OCI-LY1 (cell line): ENCODE measurements around the gene TESK2.

Source experiments
- H2AFZ ChIP-seq: fragments of 200-600 bp; sonication (generic), shearing (Covaris generic); 2 replicates; pipeline ENCODE4 v1.6.0; 2014; ENCODE audit warnings: antibody characterized with exemption, mild to moderate bottlenecking, low read length
- H3F3A ChIP-seq: fragments of 200-600 bp; sonication (generic), shearing (Covaris generic); 2 replicates; pipeline ENCODE4 v1.6.0; 2014; ENCODE audit warnings: mild to moderate bottlenecking, antibody characterized with exemption, low read length, moderate library complexity; ENCODE audit not compliant: insufficient read depth
- H3K27ac ChIP-seq: fragments of 200-600 bp; sonication (generic); 2 replicates; pipeline ENCODE4 v1.5.1; 2014; ENCODE audit warnings: low read length, mixed run types, mild to moderate bottlenecking, low read depth; ENCODE audit not compliant: poor library complexity, severe bottlenecking
- H3K27me3 ChIP-seq: fragments of 200-600 bp; sonication (generic); 2 replicates; pipeline ENCODE4 v1.6.0; 2014; ENCODE audit warnings: antibody characterized with exemption, mild to moderate bottlenecking, low read length, moderate library complexity; ENCODE audit not compliant: insufficient read depth
- H3K36me3 ChIP-seq: fragments of 200-600 bp; sonication (generic); 2 replicates; pipeline ENCODE4 v1.6.1; 2014; ENCODE audit warnings: mild to moderate bottlenecking, antibody characterized with exemption, low read length, moderate library complexity, mixed read lengths; ENCODE audit not compliant: insufficient read depth
- H3K4me1 ChIP-seq: fragments of 200-600 bp; sonication (generic); 2 replicates; pipeline ENCODE4 v1.5.1; 2014; ENCODE audit warnings: mild to moderate bottlenecking, low read length, moderate library complexity; ENCODE audit not compliant: insufficient read depth, severe bottlenecking
- H3K4me2 ChIP-seq: fragments of 200-600 bp; sonication (generic), shearing (Covaris generic); 2 replicates; pipeline ENCODE4 v1.6.1; 2014; ENCODE audit warnings: low read length
- H3K4me3 ChIP-seq: fragments of 200-600 bp; sonication (generic); 2 replicates; pipeline ENCODE4 v1.5.1; 2014; ENCODE audit warnings: low read length, low read depth, mild to moderate bottlenecking, mixed read lengths; ENCODE audit not compliant: poor library complexity, severe bottlenecking
- H3K79me2 ChIP-seq: fragments of 200-600 bp; shearing (Covaris generic); 2 replicates; pipeline ENCODE4 v1.6.1; 2016; ENCODE audit warnings: mixed run types, low read length, mixed read lengths; ENCODE audit not compliant: insufficient read depth
- H3K9ac ChIP-seq: fragments of 200-600 bp; sonication (generic), shearing (Covaris generic); 2 replicates; pipeline ENCODE4 v1.6.1; 2014; ENCODE audit warnings: mild to moderate bottlenecking, low read length, mixed read lengths
- H3K9me2 ChIP-seq: fragments of 200-600 bp; sonication (generic), shearing (Covaris generic); 2 replicates; pipeline ENCODE4 v1.6.1; 2014; ENCODE audit warnings: low read depth, mild to moderate bottlenecking, low read length, mixed read lengths
- H3K9me3 ChIP-seq: fragments of 200-600 bp; shearing (Covaris generic); 2 replicates; pipeline ENCODE4 v1.6.1; 2014; ENCODE audit warnings: low read length, mixed read lengths
- H4K20me1 ChIP-seq: fragments of 200-600 bp; sonication (generic), shearing (Covaris generic); 2 replicates; pipeline ENCODE4 v1.6.0; 2016; ENCODE audit warnings: mild to moderate bottlenecking, low read length; ENCODE audit not compliant: insufficient read depth
- EZH2 ChIP-seq: fragments of 200-600 bp; sonication (generic), shearing (Covaris generic); IDR thresholded peaks from 2 replicates; pipeline ENCODE4 v1.8.0; 2017; ENCODE audit warnings: borderline replicate concordance, mixed run types, mild to moderate bottlenecking, antibody characterized with exemption, low read length, moderate library complexity, mixed read lengths
- TF ChIP-seq, protein P1 (sequence below): fragments of 200-600 bp; sonication (generic), shearing (Covaris generic); IDR thresholded peaks from 2 replicates; pipeline ENCODE4 v1.5.1; 2017; ENCODE audit warnings: mild to moderate bottlenecking, antibody characterized with exemption, low read length, moderate library complexity, mixed read lengths

Gene TESK2

DNA sequence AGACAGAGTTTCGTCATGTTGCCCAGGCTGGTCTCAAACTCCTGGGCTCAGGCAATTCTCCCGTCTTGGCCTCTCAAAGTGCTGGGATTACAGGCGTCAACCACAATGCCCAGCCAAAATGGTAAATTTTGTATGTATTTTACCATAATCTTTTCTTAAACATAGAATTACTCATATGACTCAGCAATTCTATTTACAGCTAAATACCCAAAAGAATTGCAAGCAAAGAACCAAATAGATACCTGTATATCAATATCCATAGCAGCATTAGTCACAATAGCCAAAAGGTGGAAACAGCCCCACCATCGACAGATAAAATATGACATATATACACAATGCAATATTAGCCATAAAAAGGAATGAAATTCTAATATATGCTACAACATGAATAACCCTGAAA lies 36.5 kb downstream of the TESK2 start:
- Histone ChIP-seq H3K79me2 (no peaks in the 10 kb centered on the region), H3K9ac (no peak overlapping the region), H3K27me3 (no peaks in the 10 kb centered on the region), H3K27ac (no peak overlapping the region), H3K4me2 (no peak overlapping the region), H3K36me3 (no peaks in the 10 kb centered on the region), H3K4me3 (no peak overlapping the region), H3F3A (no peaks in the 10 kb centered on the region), H2AFZ (no peak overlapping the region), H4K20me1 (no peaks in the 10 kb centered on the region), H3K9me3 (no peaks in the 10 kb centered on the region), H3K9me2 (no peaks in the 10 kb centered on the region), H3K4me1 (no peaks in the 10 kb centered on the region)
- TF ChIP-seq, protein P1, sequence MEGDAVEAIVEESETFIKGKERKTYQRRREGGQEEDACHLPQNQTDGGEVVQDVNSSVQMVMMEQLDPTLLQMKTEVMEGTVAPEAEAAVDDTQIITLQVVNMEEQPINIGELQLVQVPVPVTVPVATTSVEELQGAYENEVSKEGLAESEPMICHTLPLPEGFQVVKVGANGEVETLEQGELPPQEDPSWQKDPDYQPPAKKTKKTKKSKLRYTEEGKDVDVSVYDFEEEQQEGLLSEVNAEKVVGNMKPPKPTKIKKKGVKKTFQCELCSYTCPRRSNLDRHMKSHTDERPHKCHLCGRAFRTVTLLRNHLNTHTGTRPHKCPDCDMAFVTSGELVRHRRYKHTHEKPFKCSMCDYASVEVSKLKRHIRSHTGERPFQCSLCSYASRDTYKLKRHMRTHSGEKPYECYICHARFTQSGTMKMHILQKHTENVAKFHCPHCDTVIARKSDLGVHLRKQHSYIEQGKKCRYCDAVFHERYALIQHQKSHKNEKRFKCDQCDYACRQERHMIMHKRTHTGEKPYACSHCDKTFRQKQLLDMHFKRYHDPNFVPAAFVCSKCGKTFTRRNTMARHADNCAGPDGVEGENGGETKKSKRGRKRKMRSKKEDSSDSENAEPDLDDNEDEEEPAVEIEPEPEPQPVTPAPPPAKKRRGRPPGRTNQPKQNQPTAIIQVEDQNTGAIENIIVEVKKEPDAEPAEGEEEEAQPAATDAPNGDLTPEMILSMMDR: no peak
- no peak for TF ChIP-seq EZH2

DNA sequence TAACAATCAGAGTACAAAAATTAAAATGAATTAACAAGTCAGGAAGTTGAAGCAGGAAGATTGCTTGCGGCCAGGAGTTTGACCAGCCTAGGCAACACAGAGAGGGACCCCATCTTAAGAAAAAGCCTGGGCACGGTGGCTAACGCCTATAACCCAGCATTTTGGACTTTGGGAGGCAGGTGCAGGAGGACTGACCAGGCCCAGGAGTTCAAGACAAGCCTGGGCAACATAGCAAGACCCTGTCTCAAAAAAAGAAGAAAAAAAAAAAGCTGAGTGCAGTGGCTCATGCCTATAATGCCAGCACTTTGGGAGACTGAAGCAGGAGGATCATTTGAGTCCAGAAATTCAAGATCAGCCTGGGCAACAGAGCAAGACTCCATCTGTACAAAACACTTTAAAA lies 38.5 kb downstream of the TESK2 start:
- no peaks in the 10 kb centered on the region for H3K27me3 ChIP-seq
- no peaks in the 10 kb centered on the region for H3K9me2 ChIP-seq
- no peak overlapping the region for H3K9ac ChIP-seq
- no peak overlapping the region for H3K27ac ChIP-seq
- H3K9me3 ChIP-seq: no peaks in the 10 kb centered on the region
- H4K20me1 ChIP-seq: no peaks in the 10 kb centered on the region
- no peaks in the 10 kb centered on the region for H3K4me1 ChIP-seq
- no peak overlapping the region for H2AFZ ChIP-seq
- no peaks in the 10 kb centered on the region for H3K79me2 ChIP-seq
- no peaks in the 10 kb centered on the region for H3F3A ChIP-seq
- H3K36me3 ChIP-seq: no peaks in the 10 kb centered on the region
- TF ChIP-seq EZH2: no peak
- TF ChIP-seq, protein P1: no peak
- H3K4me3 ChIP-seq: no peak overlapping the region
- no peak overlapping the region for H3K4me2 ChIP-seq

DNA sequence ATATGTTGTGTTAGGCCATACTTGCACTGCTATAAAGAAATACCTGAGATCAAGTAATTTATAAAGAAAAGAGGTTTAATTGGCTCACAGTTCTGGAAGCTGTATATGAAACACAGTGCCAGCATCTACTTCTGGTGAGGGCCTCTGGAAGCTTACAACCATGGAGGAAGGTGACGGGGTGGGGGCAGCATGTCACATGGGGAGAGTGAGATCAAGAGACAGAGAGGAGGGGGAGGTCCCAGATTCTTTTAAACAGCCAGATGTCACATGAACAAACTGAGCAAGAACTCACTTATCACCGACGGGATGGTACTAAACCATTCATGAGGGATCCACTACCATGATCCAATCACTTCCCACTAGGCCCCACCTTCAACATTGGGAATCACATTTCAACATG lies 42.6 kb downstream of the TESK2 start:
- Histone ChIP-seq H3K4me3 (no peak overlapping the region), H3K27me3 (no peaks in the 10 kb centered on the region), H3F3A (no peaks in the 10 kb centered on the region; the same call in 1 of the 2 replicates), H4K20me1 (no peaks in the 10 kb centered on the region), H3K27ac (no peak overlapping the region), H3K9ac (no peak overlapping the region), H3K36me3 (no peaks in the 10 kb centered on the region), H3K9me2 (no peaks in the 10 kb centered on the region), H3K79me2 (no peaks in the 10 kb centered on the region), H2AFZ (no peak overlapping the region), H3K4me2 (no peak overlapping the region), H3K9me3 (no peaks in the 10 kb centered on the region), H3K4me1 (no peaks in the 10 kb centered on the region)
- TF ChIP-seq EZH2: no peak
- TF ChIP-seq, protein P1: no peak
